DOHH2 (cell line): Measurements from ENCODE around the gene HSH2D.

Source experiments
- H3F3A ChIP-seq: fragments of 200-600 bp; sonication (generic), shearing (Covaris generic); 2 replicates; pipeline ENCODE4 v1.6.0; 2016; ENCODE audit warnings: antibody characterized with exemption, mild to moderate bottlenecking; ENCODE audit not compliant: control insufficient read depth, insufficient read depth
- H3K27ac ChIP-seq: fragments of 200-600 bp; sonication (generic); 2 replicates; pipeline ENCODE4 v1.5.1; 2014; ENCODE audit warnings: low read depth, mild to moderate bottlenecking, low read length, moderate library complexity
- H3K27me3 ChIP-seq: fragments of 200-600 bp; sonication (generic); 2 replicates; pipeline ENCODE4 v1.6.1; 2014; ENCODE audit warnings: mild to moderate bottlenecking, low read length, mixed read lengths; ENCODE audit not compliant: control insufficient read depth
- H3K36me3 ChIP-seq: fragments of 200-600 bp; sonication (generic); 2 replicates; pipeline ENCODE4 v1.6.1; 2014; ENCODE audit warnings: mild to moderate bottlenecking, low read length, moderate library complexity, mixed read lengths; ENCODE audit not compliant: control insufficient read depth
- H3K4me1 ChIP-seq: fragments of 200-600 bp; sonication (generic); 2 replicates; pipeline ENCODE4 v1.6.1; 2014; ENCODE audit warnings: mild to moderate bottlenecking, low read length, mixed read lengths; ENCODE audit not compliant: control insufficient read depth
- H3K4me2 ChIP-seq: fragments of 200-600 bp; sonication (generic); 2 replicates; pipeline ENCODE4 v1.6.0; 2014; ENCODE audit warnings: mild to moderate bottlenecking, low read length, moderate library complexity
- H3K4me3 ChIP-seq: fragments of 200-600 bp; sonication (generic); 2 replicates; pipeline ENCODE4 v1.5.1; 2014; ENCODE audit warnings: mild to moderate bottlenecking, low read length, mixed read lengths
- H3K79me2 ChIP-seq: fragments of 200-600 bp; sonication (generic); 2 replicates; pipeline ENCODE4 v1.6.1; 2014; ENCODE audit warnings: mild to moderate bottlenecking, low read length, mixed read lengths; ENCODE audit not compliant: control insufficient read depth
- H3K9me2 ChIP-seq: fragments of 200-600 bp; sonication (generic); replicated peaks from 2 replicates; pipeline ENCODE4 v1.6.1; 2014; ENCODE audit warnings: mild to moderate bottlenecking, low read length, mixed read lengths; ENCODE audit not compliant: control insufficient read depth
- H3K9me3 ChIP-seq: fragments of 200-600 bp; sonication (generic); 2 replicates; pipeline ENCODE4 v1.6.1; 2014; ENCODE audit warnings: antibody characterized with exemption, low read length, mixed read lengths; ENCODE audit not compliant: control insufficient read depth, insufficient read depth
- H4K20me1 ChIP-seq: fragments of 200-600 bp; sonication (generic); 2 replicates; pipeline ENCODE4 v1.6.0; 2014; ENCODE audit warnings: low read depth, mild to moderate bottlenecking, antibody characterized with exemption, low read length, moderate library complexity; ENCODE audit not compliant: control insufficient read depth, insufficient read depth
- EZH2phosphoT487 ChIP-seq: fragments of 200-600 bp; sonication (generic); IDR thresholded peaks from 2 replicates; pipeline ENCODE4 v1.6.1; 2017; ENCODE audit warnings: borderline replicate concordance, mild to moderate bottlenecking, antibody characterized with exemption, low read length, moderate library complexity, mixed read lengths
- TF ChIP-seq, protein P1 (sequence below): fragments of 200-600 bp; sonication (generic); IDR thresholded peaks from one replicate; pipeline ENCODE4 v1.5.1; 2014; ENCODE audit warnings: antibody characterized with exemption, mild to moderate bottlenecking, low read depth, low read length; ENCODE audit not compliant: poor library complexity, severe bottlenecking

Gene HSH2D

DNA sequence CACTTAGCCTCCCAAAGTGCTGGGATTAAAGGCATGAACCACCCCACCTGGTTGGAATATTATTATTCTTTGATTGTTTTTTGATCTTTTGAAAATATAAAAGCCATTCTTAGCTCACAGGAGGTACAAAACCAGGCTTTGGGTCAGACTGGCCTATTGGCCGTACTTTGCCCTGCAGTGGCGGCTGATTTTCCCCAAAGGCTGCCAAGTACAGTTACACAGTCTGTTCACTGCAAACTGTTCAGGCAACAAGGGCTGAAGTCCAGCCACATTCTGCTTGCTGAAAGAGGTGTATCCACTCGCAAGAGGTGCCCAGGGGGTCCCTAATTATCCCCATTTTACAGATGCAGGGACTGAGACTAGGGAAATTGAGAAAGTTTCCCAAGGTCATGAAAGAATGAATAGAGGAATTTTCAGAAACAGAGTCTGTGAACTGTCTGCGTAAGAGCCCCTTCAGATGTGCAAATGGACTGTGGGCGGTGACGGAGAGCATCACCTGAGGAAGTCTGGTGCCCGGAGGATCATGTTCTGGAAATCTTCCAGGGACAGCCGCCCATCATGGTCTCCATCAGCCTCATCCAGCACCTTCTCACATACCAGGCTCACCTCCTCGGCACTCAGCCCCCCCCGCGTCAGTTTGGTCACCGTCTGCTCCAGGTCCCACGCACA is 20.9 kb downstream of the HSH2D start:
- TF ChIP-seq, protein P1, sequence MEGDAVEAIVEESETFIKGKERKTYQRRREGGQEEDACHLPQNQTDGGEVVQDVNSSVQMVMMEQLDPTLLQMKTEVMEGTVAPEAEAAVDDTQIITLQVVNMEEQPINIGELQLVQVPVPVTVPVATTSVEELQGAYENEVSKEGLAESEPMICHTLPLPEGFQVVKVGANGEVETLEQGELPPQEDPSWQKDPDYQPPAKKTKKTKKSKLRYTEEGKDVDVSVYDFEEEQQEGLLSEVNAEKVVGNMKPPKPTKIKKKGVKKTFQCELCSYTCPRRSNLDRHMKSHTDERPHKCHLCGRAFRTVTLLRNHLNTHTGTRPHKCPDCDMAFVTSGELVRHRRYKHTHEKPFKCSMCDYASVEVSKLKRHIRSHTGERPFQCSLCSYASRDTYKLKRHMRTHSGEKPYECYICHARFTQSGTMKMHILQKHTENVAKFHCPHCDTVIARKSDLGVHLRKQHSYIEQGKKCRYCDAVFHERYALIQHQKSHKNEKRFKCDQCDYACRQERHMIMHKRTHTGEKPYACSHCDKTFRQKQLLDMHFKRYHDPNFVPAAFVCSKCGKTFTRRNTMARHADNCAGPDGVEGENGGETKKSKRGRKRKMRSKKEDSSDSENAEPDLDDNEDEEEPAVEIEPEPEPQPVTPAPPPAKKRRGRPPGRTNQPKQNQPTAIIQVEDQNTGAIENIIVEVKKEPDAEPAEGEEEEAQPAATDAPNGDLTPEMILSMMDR, result no peak
- TF ChIP-seq EZH2phosphoT487, result no peak

DNA sequence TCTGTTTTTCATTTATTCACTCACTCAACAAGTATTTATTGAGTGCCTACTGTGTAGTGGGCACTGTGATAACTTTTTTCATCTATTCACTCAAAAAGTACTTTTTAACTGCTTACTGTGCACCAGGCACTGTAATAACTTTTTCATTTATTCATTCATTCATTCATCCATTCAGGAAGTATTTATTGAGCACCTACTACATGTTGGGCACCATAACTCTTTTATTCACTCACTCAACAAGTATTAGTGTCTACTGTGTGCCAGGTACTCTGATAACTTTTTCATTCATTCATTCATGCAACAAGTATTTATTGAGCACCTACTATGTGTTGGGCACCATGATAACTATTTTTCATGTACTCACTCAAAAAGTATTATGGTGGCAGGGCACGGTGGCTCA is 22.9 kb downstream of the HSH2D start:
- no peaks in the 10 kb centered on the region for H3K9me2 ChIP-seq
- no peaks in the 10 kb centered on the region for H4K20me1 ChIP-seq
- H3K27ac ChIP-seq, result no peak overlapping the region
- H3K4me1 ChIP-seq, result peaks cover 8% of the 10 kb centered on the region
- H3K79me2 ChIP-seq, result no peaks in the 10 kb centered on the region
- no peaks in the 10 kb centered on the region for H3K36me3 ChIP-seq
- H3F3A ChIP-seq, result no peaks in the 10 kb centered on the region
- no peak overlapping the region for H3K4me2 ChIP-seq
- H3K9me3 ChIP-seq, result peaks cover 5% of the 10 kb centered on the region; the same call in 1 of the 2 replicates
- H3K27me3 ChIP-seq, result no peaks in the 10 kb centered on the region
- TF ChIP-seq, protein P1, result no peak
- no peak for TF ChIP-seq EZH2phosphoT487
- H3K4me3 ChIP-seq, result no peak overlapping the region

More for the DNA sequence above, 20.9 kb downstream of the HSH2D start:
- H3K79me2 ChIP-seq, result no peaks in the 10 kb centered on the region
- no peak overlapping the region for H3K27ac ChIP-seq
- peaks cover 8% of the 10 kb centered on the region for H3K4me1 ChIP-seq
- H3F3A ChIP-seq, result no peaks in the 10 kb centered on the region
- no peak overlapping the region for H3K4me2 ChIP-seq
- H3K36me3 ChIP-seq, result no peaks in the 10 kb centered on the region
- no peaks in the 10 kb centered on the region for H3K27me3 ChIP-seq
- H3K9me3 ChIP-seq, result peaks cover 5% of the 10 kb centered on the region; the same call in 1 of the 2 replicates
- H3K9me2 ChIP-seq, result no peaks in the 10 kb centered on the region
- H3K4me3 ChIP-seq, result no peak overlapping the region
- no peaks in the 10 kb centered on the region for H4K20me1 ChIP-seq

DNA sequence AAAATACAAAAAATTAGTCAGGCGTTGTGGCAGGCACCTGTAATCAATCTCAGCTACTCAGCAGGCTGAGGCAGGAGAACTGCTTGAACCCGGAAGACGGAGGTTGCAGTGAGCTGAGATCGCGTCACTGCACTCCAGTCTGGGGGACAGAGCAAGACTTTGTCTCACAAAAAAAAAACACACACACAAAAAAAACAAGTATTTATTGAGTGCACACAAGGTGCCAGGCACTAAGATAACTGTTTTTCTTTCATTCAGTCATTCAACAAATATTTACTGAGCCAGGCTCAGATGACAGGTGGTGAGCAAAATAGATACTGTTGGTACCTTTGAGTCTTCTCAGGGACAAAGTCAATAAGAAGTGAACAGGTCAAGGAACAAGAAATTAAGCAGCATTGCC is 23.6 kb downstream of the HSH2D start:
- Histone ChIP-seq H3K36me3 (no peaks in the 10 kb centered on the region), H3K4me1 (peaks cover 8% of the 10 kb centered on the region), H3K4me2 (no peak overlapping the region), H4K20me1 (no peaks in the 10 kb centered on the region), H3K9me2 (no peaks in the 10 kb centered on the region), H3K4me3 (no peak overlapping the region), H3K27me3 (no peaks in the 10 kb centered on the region), H3F3A (no peaks in the 10 kb centered on the region), H3K9me3 (peaks cover 5% of the 10 kb centered on the region; the same call in 1 of the 2 replicates), H3K79me2 (no peaks in the 10 kb centered on the region), H3K27ac (no peak overlapping the region)
- no peak for TF ChIP-seq EZH2phosphoT487
- TF ChIP-seq, protein P1, result no peak
